RWPE1 (cell line): ENCODE measurements around the gene DHPS.
"Not testable (repeated sequence)": the region's sequence is repeated elsewhere in the genome, so short reads cannot be mapped to it uniquely, and the experiment has no call there.

Experiments used
- CTCF ChIA-PET: fragments of 350-600 bp; sonication (Branson Sonifier 250); formaldehyde crosslinking; extraction: SDS; loops from one replicate; lab custom pipeline; 2021; lab: Yijun Ruan, JAX
- POLR2A ChIA-PET: fragments of 400-600 bp; formaldehyde crosslinking; extraction: SDS; loops from one replicate; lab custom pipeline; 2020; ENCODE audit warnings: antibody characterized with exemption; ENCODE audit not compliant: low non-redundant PET; lab: Yijun Ruan, JAX
- DNase-seq: peaks from one replicate; pipeline ENCODE4 v3.0.0; 2012; ENCODE audit warnings: low spot score
- H3K27ac ChIP-seq: fragments of 450-650 bp; 2 replicates; pipeline ENCODE4 v1.5.1; 2017
- CTCF ChIP-seq: fragments of 450-650 bp; conservative IDR thresholded peaks from 2 replicates; pipeline ENCODE4 v1.5.1; 2017; ENCODE audit warnings: low read depth, mild to moderate bottlenecking

DHPS gene

GRCh38 chr19:12706332-12706718 lies 24.6 kb upstream of the DHPS start:
- no peak for TF ChIP-seq CTCF
- ChIA-PET CTCF (interaction anchor here (0.6 kb wide), 1 partner anchor 935 kb away, joined by 3 read pairs; no protein-coding TSS in a partner anchor), POLR2A (no interaction called here)
- DNase-seq: no peak
- H3K27ac ChIP-seq: peak overlapping the region; percentile 26

DNA sequence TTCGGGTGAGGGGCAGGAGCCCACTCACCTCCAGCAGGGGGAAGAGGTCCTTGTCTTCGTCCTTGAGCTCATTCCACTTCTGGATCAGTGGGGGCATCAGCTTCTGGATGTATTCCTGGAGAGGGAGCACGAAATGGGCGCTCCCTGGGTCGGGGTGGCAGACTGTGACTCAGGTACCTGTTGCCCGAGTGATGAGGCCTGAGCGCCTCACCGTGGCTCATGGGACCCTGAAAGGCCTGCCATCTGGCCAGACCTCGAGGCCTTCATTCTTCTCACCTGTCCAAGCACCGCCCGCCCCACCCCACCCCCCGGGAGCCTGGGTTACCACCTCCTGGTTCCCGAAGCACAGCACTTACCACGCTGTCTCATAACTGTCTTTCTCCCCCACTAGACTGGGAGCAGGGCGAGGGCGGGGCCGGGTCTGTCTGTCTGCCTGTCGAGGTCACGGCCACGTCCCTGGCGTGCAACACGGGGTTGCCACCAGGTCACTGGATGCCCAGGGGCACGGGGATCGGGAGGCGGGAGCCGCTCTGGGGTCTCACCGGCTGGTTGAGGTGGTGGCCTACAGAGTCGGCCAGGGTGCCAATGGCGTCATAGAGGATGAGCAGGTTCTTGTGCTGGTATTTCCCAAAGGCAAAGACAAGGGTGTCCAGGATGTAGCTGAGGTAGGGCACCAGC lies 24.1 kb upstream of the DHPS start:
- TF ChIP-seq CTCF: no peak
- H3K27ac ChIP-seq: peak overlapping the region; percentile 26
- DNase-seq: no peak
- ChIA-PET POLR2A (no interaction called here), CTCF (interaction anchor here (0.6 to 1.5 kb wide), 2 partner anchors 90 to 935 kb away, joined by 3 to 5 read pairs; no protein-coding TSS in a partner anchor)

GRCh38 chr19:12705169-12705568 lies 23.5 kb upstream of the DHPS start:
- CTCF ChIA-PET: interaction anchor here (1.5 kb wide), 1 partner anchor 91 kb away, joined by 5 read pairs; no protein-coding TSS in a partner anchor
- no peak for TF ChIP-seq CTCF
- POLR2A ChIA-PET: no interaction called here
- H3K27ac ChIP-seq: peak overlapping the region; percentile 26
- DNase-seq: no peak

DNA sequence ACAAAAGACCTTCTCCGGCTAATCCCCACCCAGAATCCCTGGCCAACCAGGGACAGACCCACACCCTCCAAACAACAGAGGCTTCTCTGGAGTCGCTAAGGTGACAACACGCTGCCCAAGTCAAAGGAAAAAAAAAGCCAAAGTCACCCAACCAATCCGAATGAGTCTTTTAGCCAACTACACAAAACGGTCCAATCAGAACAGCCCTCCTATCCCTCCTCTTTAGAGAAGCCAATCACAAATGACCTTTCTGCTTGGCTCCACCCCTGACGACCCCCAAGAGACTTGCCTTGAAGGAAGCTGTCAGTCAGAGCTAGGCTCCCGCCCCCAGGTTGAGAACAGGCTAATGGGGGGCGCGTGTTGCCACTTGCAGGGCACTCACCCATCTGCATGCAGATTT lies 21.4 kb upstream of the DHPS start:
- POLR2A ChIA-PET: no interaction called here
- CTCF ChIA-PET: interaction anchor here (0.7 kb wide), 2 partner anchors 57 to 1004 kb away, joined by 3 to 4 read pairs; no protein-coding TSS in a partner anchor
- no peak for TF ChIP-seq CTCF
- peak; percentile 75 for DNase-seq
- H3K27ac ChIP-seq: peak overlapping the region; percentile 24

DNA sequence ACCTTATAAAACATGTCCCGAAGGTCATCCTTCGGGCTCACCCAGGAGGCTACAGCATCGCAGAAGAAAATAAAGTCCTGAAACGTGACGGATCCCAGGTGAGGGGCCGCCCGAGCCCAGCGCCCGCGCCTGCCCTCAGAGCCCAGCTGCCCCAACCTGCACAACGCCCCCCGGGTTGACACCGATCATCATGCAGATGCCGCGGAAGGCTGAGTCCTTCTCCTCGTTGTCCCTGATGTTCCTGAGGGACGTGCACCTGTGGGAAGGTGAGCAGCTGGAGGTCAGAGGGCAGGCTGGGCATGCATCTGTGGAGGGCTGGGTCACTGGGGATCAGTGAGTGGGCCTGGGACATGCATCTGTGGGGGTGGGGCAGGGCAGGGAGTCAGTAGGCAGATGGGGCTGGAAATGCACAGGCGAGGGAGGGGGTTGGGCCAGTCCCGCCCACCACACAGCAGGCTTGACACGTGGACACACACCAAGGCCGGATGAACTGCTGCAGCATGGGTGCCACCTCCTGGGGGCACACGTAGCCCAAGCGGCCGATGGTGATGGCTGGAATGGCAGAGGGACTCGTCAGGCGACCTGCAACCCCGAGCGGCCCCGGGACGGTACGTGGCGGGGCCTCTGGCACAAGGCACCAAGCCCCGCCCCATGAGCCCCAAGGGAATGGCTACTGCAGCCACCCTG lies 20.1 kb upstream of the DHPS start:
- no peak for TF ChIP-seq CTCF
- peak overlapping the region; percentile 42; the same call in 1 of the 2 replicates for H3K27ac ChIP-seq
- ChIA-PET CTCF (interaction anchor here (0.7 kb wide), 1 partner anchor 887 kb away, joined by 4 read pairs; no protein-coding TSS in a partner anchor), POLR2A (interaction anchor here (0.7 kb wide), 1 partner anchor 15 kb away, joined by 6 read pairs; no protein-coding TSS in a partner anchor)
- no peak for DNase-seq

DNA sequence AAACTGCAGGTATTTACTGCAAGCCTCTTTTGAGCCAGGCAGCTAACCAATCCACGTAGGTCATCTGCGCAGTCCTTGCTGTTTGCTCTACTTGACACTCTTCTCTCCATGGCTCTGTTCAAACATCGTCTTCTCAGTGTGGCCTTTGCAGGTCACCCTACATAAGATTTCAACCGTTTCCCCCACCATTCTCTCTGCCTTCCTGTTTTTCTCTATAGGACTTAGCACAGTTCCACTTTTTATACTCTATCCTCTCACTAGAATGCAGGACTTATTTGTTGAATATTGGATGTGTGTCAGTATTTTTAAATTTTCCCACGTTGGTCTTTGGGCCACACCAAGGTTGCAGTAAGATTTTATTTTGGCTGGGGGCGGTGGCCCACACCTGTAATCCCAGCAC lies 16.5 kb upstream of the DHPS start:
- no peak for TF ChIP-seq CTCF
- no peak for DNase-seq
- peak overlapping the region; percentile 86 for H3K27ac ChIP-seq
- ChIA-PET POLR2A (no interaction called here), CTCF (no interaction called here)

- ChIA-PET POLR2A (interaction anchor here (0.5 to 0.6 kb wide), 2 partner anchors 38 to 71 kb away, joined by 5 to 10 read pairs; no protein-coding TSS in a partner anchor), CTCF (interaction anchor here (0.6 to 0.9 kb wide), 2 partner anchors 10 to 13 kb away, joined by 3 read pairs; no protein-coding TSS in a partner anchor)
- not testable (repeated sequence) for DNase-seq
- H3K27ac ChIP-seq: peak overlapping the region; percentile 86
These were observed 15.7 kb upstream of the DHPS start for GRCh38 chr19:12697425-12697824.
